Measurements from ENCODE around the gene BBS2.

The BBS2 gene

DNA sequence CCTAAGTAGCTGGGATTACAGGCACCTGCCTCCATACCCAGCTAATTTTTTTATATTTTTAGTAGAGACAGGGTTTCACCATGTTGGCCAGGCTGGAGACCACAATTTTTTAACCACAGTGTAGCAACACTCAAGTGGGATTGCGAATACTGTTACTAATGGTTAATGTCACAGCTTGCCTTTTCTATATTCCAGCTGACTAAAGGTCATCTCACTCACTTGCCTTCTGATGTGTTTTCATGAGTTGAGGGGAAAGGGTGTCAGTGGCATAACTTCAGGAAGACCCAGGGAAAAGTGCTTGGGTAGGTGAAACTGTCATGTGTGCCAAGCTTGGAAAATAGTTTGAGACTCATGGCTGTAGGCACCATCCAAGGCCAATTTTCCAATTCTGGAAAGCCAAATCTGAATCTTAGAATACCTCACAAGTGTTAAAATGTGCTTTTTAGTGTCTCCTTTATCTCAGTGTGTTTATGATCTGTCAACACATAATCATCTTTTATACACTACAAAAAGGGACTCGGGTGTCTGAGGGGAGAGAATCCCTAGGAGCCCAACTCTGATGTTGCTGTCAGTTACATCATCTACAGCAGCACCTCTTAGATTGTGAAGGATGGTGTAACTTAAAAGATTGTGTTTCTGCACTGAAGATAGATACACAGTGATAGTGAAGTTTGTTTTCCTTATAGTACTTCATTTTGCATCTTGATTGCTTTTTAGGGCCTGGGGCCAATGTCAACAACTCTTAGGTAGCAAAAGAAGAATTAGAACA, 41.4 kb downstream of the BBS2 start:
- H3K27me3 ChIP-seq (ENCODE audit: insufficient read depth, insufficient read length), result no peaks in the 10 kb centered on the region

DNA sequence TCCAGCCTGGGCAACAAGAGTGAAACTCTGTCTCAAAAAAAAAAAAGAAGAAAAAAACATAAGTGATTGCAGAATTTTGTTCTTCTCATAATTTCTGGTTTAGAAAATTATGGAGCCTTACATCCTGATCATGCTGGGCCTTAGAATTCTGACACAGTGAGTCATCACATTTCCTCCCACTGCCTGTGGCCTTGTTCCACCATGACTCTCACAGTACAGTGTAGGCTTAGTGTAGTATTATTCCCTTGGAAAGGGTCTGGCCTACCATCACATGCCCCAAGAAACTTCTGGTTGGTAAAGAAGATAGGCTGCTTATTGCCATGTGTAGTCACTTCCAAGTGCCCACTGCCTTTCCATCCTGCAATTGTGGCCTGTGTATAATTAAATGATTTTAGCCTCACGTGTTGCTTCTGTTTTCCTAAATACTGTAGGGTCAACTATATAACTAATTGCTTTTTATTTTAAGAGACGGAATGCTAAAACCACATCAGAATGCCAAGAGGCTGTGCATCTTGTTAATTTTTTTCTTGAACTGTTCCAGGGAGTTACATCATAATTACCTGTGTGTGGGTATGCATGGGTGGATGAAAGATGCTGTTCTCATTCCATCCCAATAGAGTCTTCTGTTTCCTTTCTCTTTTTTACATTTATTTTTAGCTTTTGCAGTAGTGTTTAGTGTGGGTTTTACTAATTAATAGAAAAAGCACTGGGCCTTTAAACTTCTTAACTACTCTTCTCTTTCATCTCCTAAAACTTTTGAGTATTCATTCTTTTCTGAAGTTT, 42.5 kb downstream of the BBS2 start:
- no peak overlapping the region for H3K9ac ChIP-seq (ENCODE audit: insufficient read length, low read depth)
- H3K36me3 ChIP-seq (ENCODE audit: insufficient read depth, insufficient read length, low read length), result peaks cover 74% of the 10 kb centered on the region

More for the DNA sequence above, 41.4 kb downstream of the BBS2 start:
- Histone ChIP-seq H3K9me3 (ENCODE audit: insufficient read depth, low read length) (no peaks in the 10 kb centered on the region; the same call in 1 of the 2 replicates), H3K4me1 (ENCODE audit: insufficient read depth, insufficient read length) (no peaks in the 10 kb centered on the region), H3K9ac (ENCODE audit: insufficient read length, low read depth) (no peak overlapping the region), H3K36me3 (ENCODE audit: insufficient read depth, insufficient read length, low read length) (peaks cover 62% of the 10 kb centered on the region), H3K4me3 (ENCODE audit: insufficient read length, low read depth) (no peak overlapping the region)
- no peak for DNase-seq (ENCODE audit: low read depth, low spot score)
- TF ChIP-seq YY1 (IDR thresholded peaks at IDR 0.05; ENCODE audit: insufficient read depth, insufficient read length), result no peak
- no peak for TF ChIP-seq SUZ12 (IDR thresholded peaks at IDR 0.05; ENCODE audit: extremely low read depth, insufficient read depth, insufficient read length)
- TF ChIP-seq ZNF274 (IDR thresholded peaks at IDR 0.05; ENCODE audit: low read depth, low read length), result no peak

GRCh38 chr16:56475201-56475600, 44.6 kb downstream of the BBS2 start:
- DNase-seq (ENCODE audit: low read depth, low spot score), result no peak
- Histone ChIP-seq H3K4me3 (ENCODE audit: insufficient read length, low read depth) (no peak overlapping the region), H3K4me1 (ENCODE audit: insufficient read depth, insufficient read length) (no peaks in the 10 kb centered on the region), H3K9ac (ENCODE audit: insufficient read length, low read depth) (no peak overlapping the region), H3K9me3 (ENCODE audit: insufficient read depth, low read length) (no peaks in the 10 kb centered on the region), H3K27me3 (ENCODE audit: insufficient read depth, insufficient read length) (no peaks in the 10 kb centered on the region), H3K36me3 (ENCODE audit: insufficient read depth, insufficient read length, low read length) (peaks cover 94% of the 10 kb centered on the region)
- TF ChIP-seq ZNF274 (IDR thresholded peaks at IDR 0.05; ENCODE audit: low read depth, low read length) (no peak), YY1 (IDR thresholded peaks at IDR 0.05; ENCODE audit: insufficient read depth, insufficient read length) (no peak)

More for the DNA sequence above, 42.5 kb downstream of the BBS2 start:
- Histone ChIP-seq H3K4me1 (ENCODE audit: insufficient read depth, insufficient read length) (no peaks in the 10 kb centered on the region), H3K27me3 (ENCODE audit: insufficient read depth, insufficient read length) (no peaks in the 10 kb centered on the region), H3K4me3 (ENCODE audit: insufficient read length, low read depth) (no peak overlapping the region), H3K9me3 (ENCODE audit: insufficient read depth, low read length) (no peaks in the 10 kb centered on the region)
- no peak for DNase-seq (ENCODE audit: low read depth, low spot score)
- no peak for TF ChIP-seq ZNF274 (IDR thresholded peaks at IDR 0.05; ENCODE audit: low read depth, low read length)
- TF ChIP-seq SUZ12 (IDR thresholded peaks at IDR 0.05; ENCODE audit: extremely low read depth, insufficient read depth, insufficient read length), result no peak
- TF ChIP-seq YY1 (IDR thresholded peaks at IDR 0.05; ENCODE audit: insufficient read depth, insufficient read length), result no peak

GRCh38 chr16:56470666-56471065, 49.2 kb downstream of the BBS2 start:
- no peaks in the 10 kb centered on the region for H3K4me1 ChIP-seq (ENCODE audit: insufficient read depth, insufficient read length)
- H3K36me3 ChIP-seq (ENCODE audit: insufficient read depth, insufficient read length, low read length), result peaks cover 96% of the 10 kb centered on the region
- H3K9me3 ChIP-seq (ENCODE audit: insufficient read depth, low read length), result no peaks in the 10 kb centered on the region
- H3K4me3 ChIP-seq (ENCODE audit: insufficient read length, low read depth), result no peak overlapping the region
- TF ChIP-seq YY1 (IDR thresholded peaks at IDR 0.05; ENCODE audit: insufficient read depth, insufficient read length) (no peak), ZNF274 (IDR thresholded peaks at IDR 0.05; ENCODE audit: low read depth, low read length) (no peak), SUZ12 (IDR thresholded peaks at IDR 0.05; ENCODE audit: extremely low read depth, insufficient read depth, insufficient read length) (no peak)
- no peak overlapping the region for H3K9ac ChIP-seq (ENCODE audit: insufficient read length, low read depth)
- no peak for DNase-seq (ENCODE audit: low read depth, low spot score)
- no peaks in the 10 kb centered on the region for H3K27me3 ChIP-seq (ENCODE audit: insufficient read depth, insufficient read length)

GRCh38 chr16:56470232-56470631, 49.6 kb downstream of the BBS2 start:
- no peaks in the 10 kb centered on the region for H3K4me1 ChIP-seq (ENCODE audit: insufficient read depth, insufficient read length)
- no peaks in the 10 kb centered on the region for H3K27me3 ChIP-seq (ENCODE audit: insufficient read depth, insufficient read length)
- no peak overlapping the region for H3K9ac ChIP-seq (ENCODE audit: insufficient read length, low read depth)
- peaks cover 96% of the 10 kb centered on the region for H3K36me3 ChIP-seq (ENCODE audit: insufficient read depth, insufficient read length, low read length)
- DNase-seq (ENCODE audit: low read depth, low spot score), result no peak
- H3K4me3 ChIP-seq (ENCODE audit: insufficient read length, low read depth), result no peak overlapping the region
- TF ChIP-seq YY1 (IDR thresholded peaks at IDR 0.05; ENCODE audit: insufficient read depth, insufficient read length) (no peak), ZNF274 (IDR thresholded peaks at IDR 0.05; ENCODE audit: low read depth, low read length) (no peak), SUZ12 (IDR thresholded peaks at IDR 0.05; ENCODE audit: extremely low read depth, insufficient read depth, insufficient read length) (no peak)
- no peaks in the 10 kb centered on the region for H3K9me3 ChIP-seq (ENCODE audit: insufficient read depth, low read length)

GRCh38 chr16:56469748-56470147, 50.1 kb downstream of the BBS2 start:
- H3K36me3 ChIP-seq (ENCODE audit: insufficient read depth, insufficient read length, low read length), result peaks cover 95% of the 10 kb centered on the region
- DNase-seq (ENCODE audit: low read depth, low spot score), result no peak

GRCh38 chr16:56468800-56469199, 51.0 kb downstream of the BBS2 start:
- Histone ChIP-seq H3K36me3 (ENCODE audit: insufficient read depth, insufficient read length, low read length) (peaks cover 95% of the 10 kb centered on the region), H3K9me3 (ENCODE audit: insufficient read depth, low read length) (no peaks in the 10 kb centered on the region), H3K4me3 (ENCODE audit: insufficient read length, low read depth) (no peak overlapping the region), H3K4me1 (ENCODE audit: insufficient read depth, insufficient read length) (no peaks in the 10 kb centered on the region), H3K9ac (ENCODE audit: insufficient read length, low read depth) (no peak overlapping the region), H3K27me3 (ENCODE audit: insufficient read depth, insufficient read length) (no peaks in the 10 kb centered on the region)
- TF ChIP-seq SUZ12 (IDR thresholded peaks at IDR 0.05; ENCODE audit: extremely low read depth, insufficient read depth, insufficient read length), result no peak
- TF ChIP-seq ZNF274 (IDR thresholded peaks at IDR 0.05; ENCODE audit: low read depth, low read length), result no peak
- no peak for TF ChIP-seq YY1 (IDR thresholded peaks at IDR 0.05; ENCODE audit: insufficient read depth, insufficient read length)
- DNase-seq (ENCODE audit: low read depth, low spot score), result no peak

More at GRCh38 chr16:56469748-56470147, 50.1 kb downstream of the BBS2 start:
- Histone ChIP-seq H3K4me1 (ENCODE audit: insufficient read depth, insufficient read length) (no peaks in the 10 kb centered on the region), H3K9me3 (ENCODE audit: insufficient read depth, low read length) (no peaks in the 10 kb centered on the region), H3K4me3 (ENCODE audit: insufficient read length, low read depth) (no peak overlapping the region), H3K27me3 (ENCODE audit: insufficient read depth, insufficient read length) (no peaks in the 10 kb centered on the region), H3K9ac (ENCODE audit: insufficient read length, low read depth) (no peak overlapping the region)
- TF ChIP-seq YY1 (IDR thresholded peaks at IDR 0.05; ENCODE audit: insufficient read depth, insufficient read length), result no peak
- no peak for TF ChIP-seq ZNF274 (IDR thresholded peaks at IDR 0.05; ENCODE audit: low read depth, low read length)
- TF ChIP-seq SUZ12 (IDR thresholded peaks at IDR 0.05; ENCODE audit: extremely low read depth, insufficient read depth, insufficient read length), result no peak
